Loucy (cell line): ENCODE results near the gene DPF3.

Source experiments
- H2AFZ ChIP-seq: fragments of 200-600 bp; sonication (generic); 2 replicates; pipeline ENCODE4 v1.6.0; 2016; ENCODE audit warnings: antibody characterized with exemption, mild to moderate bottlenecking, low read length, moderate library complexity
- H3F3A ChIP-seq: fragments of 200-600 bp; 2 replicates; pipeline ENCODE4 v1.6.0; 2016; ENCODE audit warnings: antibody characterized with exemption, low read depth, mild to moderate bottlenecking
- H3K27me3 ChIP-seq: fragments of 200-600 bp; sonication (generic); 2 replicates; pipeline ENCODE4 v1.6.1; 2014; ENCODE audit warnings: low read length, mild to moderate bottlenecking; ENCODE audit not compliant: insufficient read depth, poor library complexity, severe bottlenecking
- H3K36me3 ChIP-seq: fragments of 200-600 bp; sonication (generic); 2 replicates; pipeline ENCODE4 v1.6.1; 2016; ENCODE audit warnings: low read length; ENCODE audit not compliant: insufficient read depth
- H3K4me1 ChIP-seq: fragments of 200-600 bp; sonication (generic); 2 replicates; pipeline ENCODE4 v1.5.1; 2014; ENCODE audit warnings: low read length, mild to moderate bottlenecking; ENCODE audit not compliant: insufficient read depth, poor library complexity, severe bottlenecking
- H3K4me2 ChIP-seq: fragments of 200-600 bp; sonication (generic); 2 replicates; pipeline ENCODE4 v1.6.0; 2014; ENCODE audit warnings: antibody characterized with exemption, low read length, low read depth, mild to moderate bottlenecking; ENCODE audit not compliant: poor library complexity, severe bottlenecking
- H3K4me3 ChIP-seq: fragments of 200-600 bp; sonication (generic); 2 replicates; pipeline ENCODE4 v1.5.1; 2014; ENCODE audit warnings: low read length, mild to moderate bottlenecking, mixed read lengths; ENCODE audit not compliant: poor library complexity, severe bottlenecking
- H3K79me2 ChIP-seq: fragments of 200-600 bp; sonication (generic); 2 replicates; pipeline ENCODE4 v1.6.1; 2014; ENCODE audit warnings: low read length; ENCODE audit not compliant: insufficient read depth
- H3K9ac ChIP-seq: fragments of 200-600 bp; sonication (generic); 2 replicates; pipeline ENCODE4 v1.6.0; 2014; ENCODE audit warnings: mild to moderate bottlenecking, low read depth, low read length, moderate library complexity; ENCODE audit not compliant: poor library complexity, severe bottlenecking
- H3K9me2 ChIP-seq: fragments of 200-600 bp; sonication (generic); replicated peaks from 2 replicates; pipeline ENCODE4 v1.6.1; 2016; ENCODE audit warnings: low read depth, low read length, mixed read lengths
- H3K9me3 ChIP-seq: fragments of 200-600 bp; sonication (generic); 2 replicates; pipeline ENCODE4 v1.6.1; 2014; ENCODE audit warnings: mild to moderate bottlenecking, antibody characterized with exemption, low read length, low read depth; ENCODE audit not compliant: insufficient read depth
- H4K20me1 ChIP-seq: fragments of 200-600 bp; sonication (generic); 2 replicates; pipeline ENCODE4 v1.6.0; 2014; ENCODE audit warnings: antibody characterized with exemption, low read length, mild to moderate bottlenecking; ENCODE audit not compliant: insufficient read depth, poor library complexity, severe bottlenecking
- CTCF ChIP-seq: fragments of 200-600 bp; sonication (generic); conservative IDR thresholded peaks from 2 replicates; pipeline ENCODE4 v1.5.1; 2014; ENCODE audit warnings: mild to moderate bottlenecking, antibody characterized with exemption, low read length
- EZH2phosphoT487 ChIP-seq: fragments of 200-600 bp; IDR thresholded peaks from 2 replicates; pipeline ENCODE4 v1.6.1; 2018; ENCODE audit warnings: antibody characterized with exemption, mild to moderate bottlenecking, moderate library complexity, borderline replicate concordance

Gene DPF3

GRCh38 chr14:72815430-72815829, 78.5 kb downstream of the DPF3 start:
- peaks cover 4% of the 10 kb centered on the region for H3K4me1 ChIP-seq
- no peak overlapping the region for H3K4me3 ChIP-seq
- no peak for TF ChIP-seq CTCF
- TF ChIP-seq EZH2phosphoT487: no peak
- H3K4me2 ChIP-seq: no peak overlapping the region
- H3K36me3 ChIP-seq: peaks cover 47% of the 10 kb centered on the region; the same call in 1 of the 2 replicates
- H3K79me2 ChIP-seq: peaks cover 100% of the 10 kb centered on the region
- peaks cover 6% of the 10 kb centered on the region; the same call in 1 of the 2 replicates for H3K9me3 ChIP-seq
- peaks cover 69% of the 10 kb centered on the region for H4K20me1 ChIP-seq
- H2AFZ ChIP-seq: no peak overlapping the region
- H3K9me2 ChIP-seq: no peaks in the 10 kb centered on the region
- H3F3A ChIP-seq: no peaks in the 10 kb centered on the region
- no peak overlapping the region for H3K9ac ChIP-seq
- no peaks in the 10 kb centered on the region for H3K27me3 ChIP-seq

- peaks cover 100% of the 10 kb centered on the region for H3K79me2 ChIP-seq
- no peak overlapping the region for H3K4me3 ChIP-seq
- no peaks in the 10 kb centered on the region for H3F3A ChIP-seq
- peaks cover 39% of the 10 kb centered on the region; the same call in 1 of the 2 replicates for H3K36me3 ChIP-seq
- H3K4me1 ChIP-seq: no peaks in the 10 kb centered on the region
- H4K20me1 ChIP-seq: peaks cover 76% of the 10 kb centered on the region
- TF ChIP-seq EZH2phosphoT487: no peak
- no peak for TF ChIP-seq CTCF
- H3K4me2 ChIP-seq: no peak overlapping the region
- H3K9ac ChIP-seq: no peak overlapping the region
- no peak overlapping the region for H2AFZ ChIP-seq
- no peaks in the 10 kb centered on the region for H3K9me2 ChIP-seq
- no peaks in the 10 kb centered on the region for H3K27me3 ChIP-seq
- no peaks in the 10 kb centered on the region for H3K9me3 ChIP-seq
These were observed 81.5 kb downstream of the DPF3 start for GRCh38 chr14:72812292-72812851.

- no peak overlapping the region for H3K9ac ChIP-seq
- peaks cover 50% of the 10 kb centered on the region; the same call in 1 of the 2 replicates for H3K36me3 ChIP-seq
- H3F3A ChIP-seq: no peaks in the 10 kb centered on the region
- H3K9me2 ChIP-seq: no peaks in the 10 kb centered on the region
- TF ChIP-seq CTCF: no peak
- H3K4me3 ChIP-seq: no peak overlapping the region
- peaks cover 62% of the 10 kb centered on the region for H4K20me1 ChIP-seq
- no peaks in the 10 kb centered on the region for H3K27me3 ChIP-seq
- H3K4me2 ChIP-seq: no peak overlapping the region
- no peak overlapping the region for H2AFZ ChIP-seq
- H3K79me2 ChIP-seq: peaks cover 99% of the 10 kb centered on the region
- H3K4me1 ChIP-seq: no peaks in the 10 kb centered on the region
- H3K9me3 ChIP-seq: no peaks in the 10 kb centered on the region
These were observed 83.7 kb downstream of the DPF3 start for GRCh38 chr14:72810201-72810600.
